ENCODE measurements around the gene ZYG11B. TPM values are rescaled to one million over a fixed set of nuclear protein-coding genes. Genes with fewer than 3 reads are reported as not detected.
"Not testable (repeated sequence)": the region's sequence is repeated elsewhere in the genome, so short reads cannot be mapped to it uniquely, and the experiment has no call there.

Gene ZYG11B
- total and polyA plus RNA-seq, 2 experiments from 2014 or later: 5.4 to 34.4 TPM

DNA sequence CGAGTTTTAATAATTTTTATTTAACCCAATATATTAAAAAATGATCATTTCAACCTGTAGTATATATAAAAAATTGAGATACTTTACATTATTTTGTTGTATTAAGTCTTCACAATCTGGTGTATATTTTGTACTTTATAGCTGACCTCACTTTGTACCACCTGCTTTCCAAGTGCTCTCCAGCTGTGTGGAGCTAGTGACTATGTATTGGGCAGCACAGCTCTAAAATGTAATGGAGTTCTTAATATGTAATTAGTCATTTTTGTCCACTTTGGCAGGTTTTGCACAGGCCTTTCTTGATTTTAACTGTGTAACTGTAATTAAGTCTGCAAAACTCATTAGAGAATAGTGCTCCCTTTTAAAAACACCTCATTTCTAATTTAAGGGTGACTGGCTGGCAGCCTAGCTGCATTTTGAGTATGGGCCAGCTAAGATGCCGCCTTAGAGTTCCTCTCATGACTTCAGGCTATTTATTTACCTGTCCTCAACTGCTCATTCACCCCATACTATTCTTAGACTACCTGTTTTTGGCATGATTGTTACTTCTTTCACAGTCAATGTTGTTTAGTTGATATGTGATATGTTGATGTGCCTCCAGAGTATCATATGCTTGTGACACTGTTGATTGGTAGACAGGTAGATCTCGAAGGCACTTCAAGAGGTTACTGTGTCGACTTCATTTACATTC, 43.2 kb downstream of the ZYG11B start:
- no peak for TF ChIP-seq EZH2 (IDR thresholded peaks at IDR 0.05; ENCODE audit: borderline replicate concordance)
- no peak for TF ChIP-seq EZH2phosphoT487 (IDR thresholded peaks at IDR 0.05; ENCODE audit: low read depth, severe bottlenecking, unreplicated experiment)
- H4K20me1 ChIP-seq (ENCODE audit: insufficient read depth, poor library complexity, severe bottlenecking): no peaks in the 10 kb centered on the region
- H3K27ac ChIP-seq: no peak overlapping the region
- no peaks in the 10 kb centered on the region for H3K9me2 ChIP-seq (replicated peaks; ENCODE audit: insufficient read depth)
- WGBS (ENCODE audit: low lambda C conversion rate, missing lambda C conversion rate): 88% methylated on average over 4 of the region's 4 CpGs
- no peaks in the 10 kb centered on the region for H3K27me3 ChIP-seq
- no peak overlapping the region for H3K4me3 ChIP-seq
- no peak for DNase-seq (ENCODE audit: low spot score)
- peaks cover 16% of the 10 kb centered on the region for H3K79me2 ChIP-seq
- H3K9me3 ChIP-seq (ENCODE audit: low read depth): no peaks in the 10 kb centered on the region
- H3K4me2 ChIP-seq: no peak overlapping the region
- no peaks in the 10 kb centered on the region for H3K36me3 ChIP-seq (replicated peaks; ENCODE audit: insufficient read depth, low read depth)
- no peaks in the 10 kb centered on the region for H3K4me1 ChIP-seq (ENCODE audit: insufficient read depth)
- H2AFZ ChIP-seq: no peak overlapping the region

DNA sequence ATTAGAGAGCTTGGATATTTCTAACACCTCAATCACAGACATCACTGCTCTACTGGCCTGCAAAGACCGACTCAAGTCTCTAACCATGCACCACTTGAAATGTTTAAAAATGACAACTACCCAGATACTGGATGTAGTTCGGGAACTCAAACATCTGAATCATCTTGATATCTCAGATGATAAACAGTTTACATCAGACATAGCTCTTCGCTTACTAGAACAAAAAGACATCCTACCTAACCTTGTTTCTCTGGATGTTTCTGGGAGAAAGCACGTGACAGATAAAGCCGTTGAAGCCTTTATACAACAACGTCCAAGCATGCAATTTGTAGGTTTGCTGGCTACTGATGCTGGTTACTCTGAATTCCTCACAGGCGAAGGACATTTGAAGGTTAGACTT, 45.1 kb downstream of the ZYG11B start:
- DNase-seq (ENCODE audit: low spot score): no peak
- H3K4me3 ChIP-seq: no peak overlapping the region
- no peak overlapping the region for H3K4me2 ChIP-seq
- no peaks in the 10 kb centered on the region for H3K27me3 ChIP-seq
- no peaks in the 10 kb centered on the region for H4K20me1 ChIP-seq (ENCODE audit: insufficient read depth, poor library complexity, severe bottlenecking)
- no peaks in the 10 kb centered on the region for H3K4me1 ChIP-seq (ENCODE audit: insufficient read depth)
- H3K9me3 ChIP-seq (ENCODE audit: low read depth): no peaks in the 10 kb centered on the region
- no peak overlapping the region for H3K27ac ChIP-seq
- H3K9me2 ChIP-seq (replicated peaks; ENCODE audit: insufficient read depth): no peaks in the 10 kb centered on the region
- WGBS (ENCODE audit: low lambda C conversion rate, missing lambda C conversion rate): 86% methylated on average over 7 of the region's 7 CpGs
- TF ChIP-seq EZH2phosphoT487 (IDR thresholded peaks at IDR 0.05; ENCODE audit: low read depth, severe bottlenecking, unreplicated experiment): no peak
- TF ChIP-seq, protein P1, sequence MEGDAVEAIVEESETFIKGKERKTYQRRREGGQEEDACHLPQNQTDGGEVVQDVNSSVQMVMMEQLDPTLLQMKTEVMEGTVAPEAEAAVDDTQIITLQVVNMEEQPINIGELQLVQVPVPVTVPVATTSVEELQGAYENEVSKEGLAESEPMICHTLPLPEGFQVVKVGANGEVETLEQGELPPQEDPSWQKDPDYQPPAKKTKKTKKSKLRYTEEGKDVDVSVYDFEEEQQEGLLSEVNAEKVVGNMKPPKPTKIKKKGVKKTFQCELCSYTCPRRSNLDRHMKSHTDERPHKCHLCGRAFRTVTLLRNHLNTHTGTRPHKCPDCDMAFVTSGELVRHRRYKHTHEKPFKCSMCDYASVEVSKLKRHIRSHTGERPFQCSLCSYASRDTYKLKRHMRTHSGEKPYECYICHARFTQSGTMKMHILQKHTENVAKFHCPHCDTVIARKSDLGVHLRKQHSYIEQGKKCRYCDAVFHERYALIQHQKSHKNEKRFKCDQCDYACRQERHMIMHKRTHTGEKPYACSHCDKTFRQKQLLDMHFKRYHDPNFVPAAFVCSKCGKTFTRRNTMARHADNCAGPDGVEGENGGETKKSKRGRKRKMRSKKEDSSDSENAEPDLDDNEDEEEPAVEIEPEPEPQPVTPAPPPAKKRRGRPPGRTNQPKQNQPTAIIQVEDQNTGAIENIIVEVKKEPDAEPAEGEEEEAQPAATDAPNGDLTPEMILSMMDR (IDR thresholded peaks at IDR 0.05; ENCODE audit: poor library complexity): no peak
- TF ChIP-seq EZH2 (IDR thresholded peaks at IDR 0.05; ENCODE audit: borderline replicate concordance): no peak
- no peak overlapping the region for H2AFZ ChIP-seq
- H3K79me2 ChIP-seq: peaks cover 23% of the 10 kb centered on the region
- H3K36me3 ChIP-seq (replicated peaks; ENCODE audit: insufficient read depth, low read depth): no peaks in the 10 kb centered on the region

DNA sequence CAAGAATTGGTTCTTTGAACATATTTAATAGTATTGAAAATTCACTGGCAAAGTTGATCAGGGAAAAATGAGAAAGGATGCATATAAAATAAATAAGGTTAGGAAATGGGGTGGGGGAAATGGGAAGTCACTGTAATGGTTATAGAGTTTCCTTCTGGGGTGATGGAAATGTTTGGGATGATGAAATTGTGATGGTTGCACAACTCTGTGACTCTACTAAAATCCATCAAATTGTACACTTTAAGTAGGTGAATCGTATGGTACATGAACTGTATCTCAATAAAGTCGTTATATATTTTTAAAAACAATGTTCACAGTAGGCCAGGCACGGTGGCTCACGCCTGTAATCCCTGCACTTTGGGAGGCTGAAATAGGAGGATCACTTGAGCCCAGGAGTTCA, 59.9 kb downstream of the ZYG11B start:
- Histone ChIP-seq H3K79me2 (peaks cover 3% of the 10 kb centered on the region), H3K4me2 (no peak overlapping the region), H3K9me3 (ENCODE audit: low read depth) (no peaks in the 10 kb centered on the region), H3K9me2 (replicated peaks; ENCODE audit: insufficient read depth) (no peaks in the 10 kb centered on the region), H3K36me3 (replicated peaks; ENCODE audit: insufficient read depth, low read depth) (no peaks in the 10 kb centered on the region), H4K20me1 (ENCODE audit: insufficient read depth, poor library complexity, severe bottlenecking) (no peaks in the 10 kb centered on the region), H2AFZ (no peak overlapping the region), H3K4me3 (no peak overlapping the region), H3K27me3 (no peaks in the 10 kb centered on the region), H3K27ac (no peak overlapping the region), H3K4me1 (ENCODE audit: insufficient read depth) (no peaks in the 10 kb centered on the region)
- WGBS (ENCODE audit: low lambda C conversion rate, missing lambda C conversion rate): 98% methylated on average over 4 of the region's 4 CpGs
- no peak for DNase-seq (ENCODE audit: low spot score)
- TF ChIP-seq, protein P1 (IDR thresholded peaks at IDR 0.05; ENCODE audit: poor library complexity): no peak
- TF ChIP-seq EZH2 (IDR thresholded peaks at IDR 0.05; ENCODE audit: borderline replicate concordance) (no peak), EZH2phosphoT487 (IDR thresholded peaks at IDR 0.05; ENCODE audit: low read depth, severe bottlenecking, unreplicated experiment) (no peak)

DNA sequence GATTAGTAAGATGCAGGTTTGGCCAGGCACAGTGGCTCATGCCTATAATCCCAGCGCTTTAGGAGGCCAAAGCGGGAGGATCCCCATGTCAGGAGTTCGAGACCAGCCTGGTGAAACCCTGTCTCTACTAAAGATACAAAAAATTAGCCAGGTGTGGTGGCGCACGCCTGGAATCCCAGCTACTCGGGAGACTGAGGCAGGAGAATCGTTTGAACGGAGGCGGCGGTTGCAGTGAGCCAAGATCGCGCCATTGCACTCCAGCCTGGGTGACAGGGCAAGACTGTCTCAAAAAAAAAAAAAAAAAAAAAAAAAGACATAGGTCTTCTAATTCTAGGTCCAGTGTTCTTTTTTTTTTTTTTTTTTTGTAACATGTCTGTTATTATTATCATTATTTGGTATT, 64.2 kb downstream of the ZYG11B start:
- H3K36me3 ChIP-seq (replicated peaks; ENCODE audit: insufficient read depth, low read depth); H3K79me2 ChIP-seq; H3K27me3 ChIP-seq; H3K9me3 ChIP-seq (ENCODE audit: low read depth); H2AFZ ChIP-seq; DNase-seq (ENCODE audit: low spot score); H4K20me1 ChIP-seq (ENCODE audit: insufficient read depth, poor library complexity, severe bottlenecking); H3K4me2 ChIP-seq; H3K9me2 ChIP-seq (replicated peaks; ENCODE audit: insufficient read depth); H3K4me1 ChIP-seq (ENCODE audit: insufficient read depth); H3K27ac ChIP-seq; H3K4me3 ChIP-seq: not testable (repeated sequence)
- over 99% methylated on average over 12 of the region's 12 CpGs for whole genome bisulfite sequencing (ENCODE audit: low lambda C conversion rate, missing lambda C conversion rate)

Measured in hepatocyte (in vitro differentiated cells).